ENCODE measurements around the gene ZPBP2.

The ZPBP2 gene

GRCh38 chr17:39919087-39919683 is 51.2 kb downstream of the ZPBP2 start:
- ChIA-PET POLR2A (ENCODE audit: low non-redundant PET) (no interaction called here), CTCF (interaction anchor here (0.6 to 1.3 kb wide), 3 partner anchors 10 to 106 kb away, joined by 3 to 5 read pairs (median 3); no protein-coding TSS in a partner anchor)
- no peak for DNase-seq (ENCODE audit: low spot score)
- no peak for TF ChIP-seq CTCF (conservative IDR thresholded peaks at IDR 0.05; ENCODE audit: low read depth)
- H3K27ac ChIP-seq: no peak overlapping the region

DNA sequence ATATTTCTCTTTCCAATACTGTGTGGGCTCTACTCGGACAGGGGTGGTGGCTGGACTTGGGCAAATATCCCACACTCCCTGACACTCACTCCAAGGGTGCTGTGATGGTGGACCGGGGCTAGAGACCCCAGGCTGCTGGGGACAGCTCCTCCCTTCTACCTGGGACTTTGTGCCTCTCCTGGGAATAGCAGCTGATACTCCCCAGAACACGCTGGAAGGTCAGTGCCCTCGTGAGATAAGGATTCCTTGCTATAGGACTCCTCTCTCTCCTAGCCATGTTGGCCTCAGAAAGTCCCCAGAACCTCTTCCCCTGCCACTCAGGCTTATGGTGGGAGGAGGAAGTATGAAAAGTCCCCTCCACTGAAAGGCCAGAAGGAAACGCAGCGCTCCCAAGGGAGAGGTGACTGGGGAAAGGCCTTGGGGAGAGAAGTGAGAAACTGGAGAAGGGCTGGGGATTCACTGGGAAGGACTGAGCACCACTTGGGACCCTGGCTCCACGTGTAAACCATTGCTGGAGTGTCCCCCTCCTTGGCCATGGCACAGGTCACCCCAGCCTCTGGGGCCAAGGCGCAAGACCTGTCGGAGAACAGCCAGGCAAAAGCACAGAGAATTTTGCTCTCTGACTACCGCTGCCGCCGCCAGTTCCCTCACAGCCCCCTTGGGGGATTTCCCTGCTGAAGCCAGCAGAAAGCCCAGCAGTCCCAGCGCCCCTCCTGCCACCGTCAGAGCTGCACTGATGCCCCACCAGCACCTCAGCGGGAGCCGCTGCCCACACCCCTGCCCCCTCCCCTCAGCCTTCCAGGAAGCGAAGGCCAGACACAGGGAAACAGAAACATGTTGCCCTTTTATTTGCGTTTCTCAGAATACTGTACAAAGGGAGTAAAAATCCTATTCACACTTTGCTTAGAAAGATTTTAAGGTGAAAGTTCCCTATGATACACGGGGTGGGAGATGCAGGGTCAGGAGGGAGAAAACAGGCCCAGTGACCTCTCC is 52.5 kb downstream of the ZPBP2 start:
- DNase-seq (ENCODE audit: low spot score): no peak
- ChIA-PET CTCF (interaction anchor here (0.6 to 1.3 kb wide), 3 partner anchors 12 to 108 kb away, joined by 3 to 5 read pairs (median 3); no protein-coding TSS in a partner anchor), POLR2A (ENCODE audit: low non-redundant PET) (no interaction called here)
- peak overlapping the region; percentile 50 for H3K27ac ChIP-seq
- TF ChIP-seq CTCF (conservative IDR thresholded peaks at IDR 0.05; ENCODE audit: low read depth): no peak

- no peak for DNase-seq (ENCODE audit: low spot score)
- CTCF ChIA-PET: no interaction called here
- peak overlapping the region; percentile 50 for H3K27ac ChIP-seq
These were observed 53.3 kb downstream of the ZPBP2 start for GRCh38 chr17:39921323-39921722.

GRCh38 chr17:39922006-39922405 is 54.0 kb downstream of the ZPBP2 start:
- CTCF ChIA-PET: interaction anchor here (0.6 kb wide), 1 partner anchor 144 kb away, joined by 3 read pairs; no protein-coding TSS in a partner anchor
- no peak for DNase-seq (ENCODE audit: low spot score)
- POLR2A ChIA-PET (ENCODE audit: low non-redundant PET): no interaction called here
- no peak for TF ChIP-seq CTCF (conservative IDR thresholded peaks at IDR 0.05; ENCODE audit: low read depth)
- H3K27ac ChIP-seq: peak overlapping the region; percentile 50; the same call in 1 of the 2 replicates

More at GRCh38 chr17:39921323-39921722, 53.3 kb downstream of the ZPBP2 start:
- no peak for TF ChIP-seq CTCF (conservative IDR thresholded peaks at IDR 0.05; ENCODE audit: low read depth)
- POLR2A ChIA-PET (ENCODE audit: low non-redundant PET): no interaction called here

- no peak for TF ChIP-seq CTCF (conservative IDR thresholded peaks at IDR 0.05; ENCODE audit: low read depth)
- H3K27ac ChIP-seq: no peak overlapping the region
- ChIA-PET CTCF (interaction anchor here (0.6 kb wide), 1 partner anchor 50 kb away, joined by 5 read pairs; no protein-coding TSS in a partner anchor), POLR2A (ENCODE audit: low non-redundant PET) (no interaction called here)
- DNase-seq (ENCODE audit: low spot score): no peak
These were observed 55.2 kb downstream of the ZPBP2 start for GRCh38 chr17:39923230-39923629.
